HFF-Myc (cell line): ENCODE measurements around the gene KIAA0753.

ENCODE experiments used
- DNase-seq: peaks from one replicate; pipeline ENCODE4 v3.0.0-alpha.2; 2011; ENCODE audit warnings: low read depth; ENCODE audit errors: extremely low read depth
- H3K4me3 ChIP-seq: replicated peaks from 2 replicates; pipeline ENCODE4 v1.5.1; 2011; ENCODE audit warnings: low read depth, mild to moderate bottlenecking, control low read depth, low read length
- CTCF ChIP-seq: IDR thresholded peaks from 2 replicates; pipeline ENCODE4 v1.5.1; 2012; ENCODE audit warnings: mild to moderate bottlenecking, low read depth, low read length, control low read depth; ENCODE audit errors: missing control alignments

Gene KIAA0753

DNA sequence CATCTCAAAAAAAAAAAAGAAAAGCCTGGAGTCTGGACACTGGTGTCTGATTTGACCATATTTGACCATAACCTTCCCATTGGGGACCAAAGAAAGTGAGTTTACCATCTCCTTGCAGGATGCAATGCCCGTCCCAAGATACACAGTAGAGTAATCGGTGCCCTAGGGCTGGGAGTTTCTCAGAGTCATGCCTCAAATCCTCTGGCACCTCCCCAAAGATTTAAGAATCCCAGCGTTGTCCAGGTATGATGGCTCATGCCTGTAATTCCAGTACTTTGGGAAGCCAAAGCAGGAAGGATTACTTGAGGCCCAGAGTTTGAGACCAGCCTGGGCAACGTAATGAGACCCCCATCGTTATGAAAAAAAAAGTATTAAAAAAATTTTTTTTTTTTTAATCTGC is 89.2 kb downstream of the KIAA0753 start:
- no peak for TF ChIP-seq CTCF
- no peak overlapping the region for H3K4me3 ChIP-seq
- DNase-seq = no peak

GRCh38 chr17:6549384-6550036 is 91.0 kb downstream of the KIAA0753 start:
- TF ChIP-seq CTCF = no peak
- no peak overlapping the region for H3K4me3 ChIP-seq
- no peak for DNase-seq

GRCh38 chr17:6548578-6549330 is 91.8 kb downstream of the KIAA0753 start:
- H3K4me3 ChIP-seq = no peak overlapping the region
- no peak for TF ChIP-seq CTCF
- no peak for DNase-seq

- DNase-seq = no peak
- no peak overlapping the region for H3K4me3 ChIP-seq
- TF ChIP-seq CTCF = no peak
Measured at GRCh38 chr17:6548034-6548433, 92.5 kb downstream of the KIAA0753 start.

GRCh38 chr17:6547336-6547735 is 93.2 kb downstream of the KIAA0753 start:
- no peak for DNase-seq
- no peak for TF ChIP-seq CTCF

GRCh38 chr17:6546069-6546718 is 94.3 kb downstream of the KIAA0753 start:
- H3K4me3 ChIP-seq = no peak overlapping the region
- no peak for TF ChIP-seq CTCF
- DNase-seq = no peak

More at GRCh38 chr17:6547336-6547735, 93.2 kb downstream of the KIAA0753 start:
- no peak overlapping the region for H3K4me3 ChIP-seq
